OCI-M2 (cell line): Measurements from ENCODE around the gene RABGAP1.

Experiments used
- DNase-seq: peaks from one replicate; lab custom pipeline; 2025; ENCODE audit not compliant: unreplicated experiment; lab: John Stamatoyannopoulos, UW

Gene RABGAP1

DNA sequence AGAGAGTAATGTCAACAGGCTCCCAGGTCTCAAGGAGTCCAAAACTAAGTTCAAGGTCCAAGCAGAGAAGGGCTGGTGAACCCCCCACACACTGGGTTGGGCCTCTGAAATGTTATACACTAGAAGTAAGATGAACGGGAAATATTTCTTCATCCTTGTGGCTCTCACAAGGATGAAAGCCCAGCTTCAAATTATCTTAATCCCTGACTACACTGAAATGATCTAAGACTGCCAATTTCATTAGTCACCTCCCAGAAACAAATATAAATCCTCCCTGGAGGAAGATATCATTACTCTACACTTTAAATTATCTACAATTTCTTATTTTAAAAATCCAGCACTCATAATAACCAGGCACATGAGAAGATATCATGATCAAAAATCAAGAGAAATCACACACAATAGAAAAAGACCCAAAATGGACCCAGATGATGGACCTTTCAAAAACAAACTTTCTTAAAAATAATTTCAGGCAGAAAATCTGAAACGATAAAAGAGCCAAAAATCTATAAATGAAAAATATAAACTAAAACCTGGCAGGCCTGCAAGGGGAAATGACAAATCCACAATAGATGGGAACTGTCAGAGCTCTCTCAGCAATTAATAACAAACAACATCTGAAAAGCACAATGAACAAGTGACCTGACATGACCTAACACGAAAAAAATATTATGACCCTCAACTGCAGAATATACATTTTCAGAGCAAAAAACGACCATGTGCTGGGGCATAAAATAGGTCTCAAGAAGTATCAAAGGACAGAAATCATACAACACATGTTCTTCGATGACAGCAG, 210.1 kb downstream of the RABGAP1 start:
- no peak for DNase-seq
